SK-N-SH treated with all-trans-retinoic acid at 6 μM for 48 hours (cell line): ENCODE results near the gene ANKIB1.

ENCODE experiments used
- ARNTL ChIP-seq: fragments of 450-650 bp; formaldehyde crosslinking; IDR thresholded peaks from 2 replicates; pipeline ENCODE4 v1.5.0; 2020; ENCODE audit warnings: low read depth, mild to moderate bottlenecking, moderate library complexity, borderline replicate concordance
- CSDC2 ChIP-seq: fragments of 250-450 bp; sonication (Bioruptor Pico); IDR thresholded peaks from 2 replicates; pipeline ENCODE4 v1.5.0; 2020; ENCODE audit warnings: mild to moderate bottlenecking, moderate library complexity
- OSR1 ChIP-seq: fragments of 250-450 bp; sonication (Bioruptor Pico); IDR thresholded peaks from 2 replicates; pipeline ENCODE4 v1.8.0; 2022; ENCODE audit warnings: moderate library complexity, mild to moderate bottlenecking, inconsistent platforms
- RARB ChIP-seq: fragments of 250-450 bp; sonication (Bioruptor Pico); IDR thresholded peaks from 2 replicates; pipeline ENCODE4 v1.8.0; 2021; ENCODE audit warnings: mild to moderate bottlenecking, moderate library complexity
- ZC3H10 ChIP-seq: fragments of 250-450 bp; sonication (Bioruptor Pico); IDR thresholded peaks from 2 replicates; pipeline ENCODE4 v1.5.1; 2021; ENCODE audit warnings: mild to moderate bottlenecking, moderate library complexity
- ZFP30 ChIP-seq: fragments of 450-650 bp; formaldehyde crosslinking; IDR thresholded peaks from 2 replicates; pipeline ENCODE4 v1.5.0; 2022; ENCODE audit warnings: mild to moderate bottlenecking, moderate library complexity
- ZNF8 ChIP-seq: fragments of 450-650 bp; formaldehyde crosslinking; IDR thresholded peaks from 2 replicates; pipeline ENCODE4 v1.5.0; 2020; ENCODE audit warnings: mild to moderate bottlenecking, moderate library complexity
- TF ChIP-seq, protein P1 (sequence below): fragments of 250-450 bp; sonication (Bioruptor Pico); IDR thresholded peaks from 2 replicates; pipeline ENCODE4 v1.8.0; 2021; ENCODE audit warnings: low read depth, mild to moderate bottlenecking, moderate library complexity, borderline replicate concordance
- TF ChIP-seq, protein P2 (sequence below): fragments of 250-450 bp; sonication (Bioruptor Pico); IDR thresholded peaks from 2 replicates; pipeline ENCODE4 v1.5.1; 2020; ENCODE audit warnings: low read depth, mild to moderate bottlenecking, moderate library complexity
- TF ChIP-seq, protein P3 (sequence below): fragments of 250-450 bp; sonication (Bioruptor Pico); IDR thresholded peaks from 2 replicates; pipeline ENCODE4 v1.8.0; 2020; ENCODE audit warnings: mild to moderate bottlenecking, moderate library complexity, borderline replicate concordance

DNA sequence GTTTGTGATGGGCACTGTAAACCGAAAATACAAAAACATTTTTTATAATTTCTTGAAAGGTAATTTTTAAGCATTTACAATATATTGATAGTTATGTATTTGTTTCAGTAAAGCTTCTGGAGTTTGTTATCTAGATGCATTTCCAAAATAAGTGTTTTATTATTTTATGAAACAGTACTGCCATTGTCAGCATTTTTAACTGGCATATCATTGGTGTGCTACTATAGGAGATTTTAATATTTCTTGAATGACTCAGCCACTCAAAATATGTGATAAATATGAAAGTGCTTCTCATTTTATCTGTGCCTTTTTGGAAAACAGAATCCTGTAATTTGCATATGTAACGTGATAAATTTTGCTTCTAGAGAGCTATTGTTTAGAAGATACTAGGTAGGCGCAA is 97.9 kb downstream of the ANKIB1 start:
- TF ChIP-seq ZNF8 (CRISPR knock-in tag) (no peak), ARNTL (CRISPR knock-in tag) (no peak), ZFP30 (CRISPR knock-in tag) (no peak), RARB (CRISPR knock-in tag) (no peak), OSR1 (no peak), ZC3H10 (CRISPR knock-in tag) (no peak), CSDC2 (CRISPR knock-in tag) (no peak)
- TF ChIP-seq, protein P1, sequence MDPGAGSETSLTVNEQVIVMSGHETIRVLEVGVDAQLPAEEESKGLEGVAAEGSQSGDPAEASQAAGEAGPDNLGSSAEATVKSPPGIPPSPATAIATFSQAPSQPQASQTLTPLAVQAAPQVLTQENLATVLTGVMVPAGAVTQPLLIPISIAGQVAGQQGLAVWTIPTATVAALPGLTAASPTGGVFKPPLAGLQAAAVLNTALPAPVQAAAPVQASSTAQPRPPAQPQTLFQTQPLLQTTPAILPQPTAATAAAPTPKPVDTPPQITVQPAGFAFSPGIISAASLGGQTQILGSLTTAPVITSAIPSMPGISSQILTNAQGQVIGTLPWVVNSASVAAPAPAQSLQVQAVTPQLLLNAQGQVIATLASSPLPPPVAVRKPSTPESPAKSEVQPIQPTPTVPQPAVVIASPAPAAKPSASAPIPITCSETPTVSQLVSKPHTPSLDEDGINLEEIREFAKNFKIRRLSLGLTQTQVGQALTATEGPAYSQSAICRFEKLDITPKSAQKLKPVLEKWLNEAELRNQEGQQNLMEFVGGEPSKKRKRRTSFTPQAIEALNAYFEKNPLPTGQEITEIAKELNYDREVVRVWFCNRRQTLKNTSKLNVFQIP (CRISPR knock-in tag), result no peak
- TF ChIP-seq, protein P2, sequence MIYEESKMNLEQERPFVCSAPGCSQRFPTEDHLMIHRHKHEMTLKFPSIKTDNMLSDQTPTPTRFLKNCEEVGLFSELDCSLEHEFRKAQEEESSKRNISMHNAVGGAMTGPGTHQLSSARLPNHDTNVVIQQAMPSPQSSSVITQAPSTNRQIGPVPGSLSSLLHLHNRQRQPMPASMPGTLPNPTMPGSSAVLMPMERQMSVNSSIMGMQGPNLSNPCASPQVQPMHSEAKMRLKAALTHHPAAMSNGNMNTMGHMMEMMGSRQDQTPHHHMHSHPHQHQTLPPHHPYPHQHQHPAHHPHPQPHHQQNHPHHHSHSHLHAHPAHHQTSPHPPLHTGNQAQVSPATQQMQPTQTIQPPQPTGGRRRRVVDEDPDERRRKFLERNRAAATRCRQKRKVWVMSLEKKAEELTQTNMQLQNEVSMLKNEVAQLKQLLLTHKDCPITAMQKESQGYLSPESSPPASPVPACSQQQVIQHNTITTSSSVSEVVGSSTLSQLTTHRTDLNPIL, result no peak
- TF ChIP-seq, protein P3, sequence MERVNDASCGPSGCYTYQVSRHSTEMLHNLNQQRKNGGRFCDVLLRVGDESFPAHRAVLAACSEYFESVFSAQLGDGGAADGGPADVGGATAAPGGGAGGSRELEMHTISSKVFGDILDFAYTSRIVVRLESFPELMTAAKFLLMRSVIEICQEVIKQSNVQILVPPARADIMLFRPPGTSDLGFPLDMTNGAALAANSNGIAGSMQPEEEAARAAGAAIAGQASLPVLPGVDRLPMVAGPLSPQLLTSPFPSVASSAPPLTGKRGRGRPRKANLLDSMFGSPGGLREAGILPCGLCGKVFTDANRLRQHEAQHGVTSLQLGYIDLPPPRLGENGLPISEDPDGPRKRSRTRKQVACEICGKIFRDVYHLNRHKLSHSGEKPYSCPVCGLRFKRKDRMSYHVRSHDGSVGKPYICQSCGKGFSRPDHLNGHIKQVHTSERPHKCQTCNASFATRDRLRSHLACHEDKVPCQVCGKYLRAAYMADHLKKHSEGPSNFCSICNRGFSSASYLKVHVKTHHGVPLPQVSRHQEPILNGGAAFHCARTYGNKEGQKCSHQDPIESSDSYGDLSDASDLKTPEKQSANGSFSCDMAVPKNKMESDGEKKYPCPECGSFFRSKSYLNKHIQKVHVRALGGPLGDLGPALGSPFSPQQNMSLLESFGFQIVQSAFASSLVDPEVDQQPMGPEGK, result no peak
